Breast epithelium (tissue), 4 donors: ENCODE data around the gene RTN4R. TPM values are rescaled to one million over a fixed set of nuclear protein-coding genes. Genes with fewer than 3 reads are reported as not detected.

Experiments used
- DNase-seq, 2 donors: peaks; one replicate each; pipeline ENCODE4 v3.0.0-alpha.2; 2019; ENCODE audit warnings: low spot score in 2 of 2
- H3K27ac ChIP-seq, 2 donors: fragments of 200-600 bp; sonication (generic) in 1 of 2; one replicate each; pipeline ENCODE4 v1.5.1; 2016 to 2019; ENCODE audit warnings: mild to moderate bottlenecking in 1 of 2
- H3K27me3 ChIP-seq, 2 donors: fragments of 200-600 bp; sonication (generic) in 1 of 2; one replicate each; pipeline versions ENCODE4 v1.5.1 to v1.6.0; 2017 to 2019; ENCODE audit warnings: control low read depth in 1 of 2, mild to moderate bottlenecking in 1 of 2
- H3K36me3 ChIP-seq: fragments of 200-600 bp; one replicate; pipeline ENCODE4 v1.5.1; 2019
- H3K4me1 ChIP-seq, 2 donors: fragments of 200-600 bp; sonication (generic); one replicate each; pipeline ENCODE4 v1.5.1; 2016 to 2019; ENCODE audit warnings: control low read depth in 1 of 2
- H3K4me3 ChIP-seq, 3 donors: fragments of 200-600 bp; sonication (generic); 1 replicate in 2 of 3; 2 replicates in 1 of 3; pipeline ENCODE4 v1.5.1; 2016 to 2019; ENCODE audit warnings: mild to moderate bottlenecking in 3 of 3, moderate library complexity in 2 of 3
- H3K9me3 ChIP-seq, 2 donors: fragments of 200-600 bp; sonication (generic) in 1 of 2; one replicate each; pipeline ENCODE4 v1.5.1; 2016 to 2019; ENCODE audit warnings: control low read depth in 1 of 2
- CTCF ChIP-seq, 3 donors: fragments of 450-650 bp; IDR thresholded peaks; one replicate each; pipeline ENCODE4 v1.5.1; 2016 to 2017; ENCODE audit warnings: antibody characterized with exemption in 3 of 3, mild to moderate bottlenecking in 3 of 3, moderate library complexity in 3 of 3
- POLR2A ChIP-seq: fragments of 450-650 bp; IDR thresholded peaks from one replicate; pipeline ENCODE4 v1.6.1; 2016; ENCODE audit warnings: antibody characterized with exemption, mild to moderate bottlenecking, moderate library complexity
- POLR2AphosphoS5 ChIP-seq, 3 donors: sonication (generic); formaldehyde crosslinking; IDR thresholded peaks; one replicate each; pipeline ENCODE4 v1.6.1; 2017; ENCODE audit warnings: antibody characterized with exemption in 3 of 3
- intact Hi-C: fragments of 100-400 bp; cut with DNase I; formaldehyde crosslinking; loops from one replicate; pipeline ENCODE4 v1.15.1; 2023; ENCODE audit warnings: low total_unique reads
- total RNA-seq, 3 donors: library from RNA; depleted of rRNA; stranded (reverse); fragments of >200 nt; gene quantifications; one replicate each; pipeline ENCODE4 v1.1.0, GENCODE V29; 2016

RTN4R gene
- total RNA-seq, 3 donors from 2014 or later = 0.48 to 2.0 (median 1.9) TPM

GRCh38 chr22:20205964-20206708 lies 62.0 kb downstream of the RTN4R start:
- peak in 1 of 3 donors; percentile 9 for TF ChIP-seq POLR2AphosphoS5 (IDR thresholded peaks at IDR 0.05)
- TF ChIP-seq CTCF (IDR thresholded peaks at IDR 0.05) = no peak
- TF ChIP-seq POLR2A = no peak
- no peaks in the 10 kb centered on the region for H3K9me3 ChIP-seq
- peak overlapping the region; percentile 58 to 68 (median 58) for H3K4me3 ChIP-seq
- intact Hi-C loops = no loop called here
- DNase-seq = peak in 1 of 2 donors; percentile 45
- peaks cover 0 to 5% of the 10 kb centered on the region in 2 donors for H3K4me1 ChIP-seq
- H3K27ac ChIP-seq = peak overlapping the region; percentile 74 to 81
- H3K27me3 ChIP-seq = no peaks in the 10 kb centered on the region
- no peaks in the 10 kb centered on the region for H3K36me3 ChIP-seq

DNA sequence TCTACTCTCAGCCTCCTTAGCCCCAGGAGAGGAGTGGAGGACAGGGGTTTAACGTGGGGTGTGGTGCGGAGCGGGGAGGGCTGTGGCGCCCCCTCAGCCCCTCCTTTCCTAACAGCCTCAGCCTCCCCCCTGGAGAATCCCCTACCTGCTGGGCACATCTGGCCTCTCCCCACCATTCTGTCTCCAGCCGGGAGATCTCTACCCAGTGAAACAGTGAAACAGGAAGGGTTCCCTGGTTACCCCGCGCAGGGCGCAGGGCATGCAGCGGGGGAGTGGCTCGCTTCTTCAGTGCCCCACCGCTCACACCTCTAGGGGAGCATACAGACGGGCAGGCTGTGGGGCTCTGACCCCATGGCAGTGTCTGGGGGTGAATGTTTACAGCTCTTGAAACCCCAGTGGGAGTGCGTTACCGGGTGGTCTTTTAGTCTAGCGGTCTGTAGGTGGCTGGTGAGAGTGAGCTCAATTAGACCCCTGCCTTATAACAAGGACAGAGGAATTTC lies 62.6 kb downstream of the RTN4R start:
- H3K27me3 ChIP-seq = no peaks in the 10 kb centered on the region
- no peaks in the 10 kb centered on the region for H3K9me3 ChIP-seq
- H3K27ac ChIP-seq = peak overlapping the region; percentile 74 to 81
- peak overlapping the region in 1 of 3 donors; percentile 68 for H3K4me3 ChIP-seq
- peaks cover 0 to 5% of the 10 kb centered on the region in 2 donors for H3K4me1 ChIP-seq
- H3K36me3 ChIP-seq = no peaks in the 10 kb centered on the region
- DNase-seq = no peak
- TF ChIP-seq CTCF (IDR thresholded peaks at IDR 0.05) (no peak), POLR2A (no peak), POLR2AphosphoS5 (IDR thresholded peaks at IDR 0.05) (no peak)
- intact Hi-C loops = no loop called here

GRCh38 chr22:20204806-20205205 lies 63.3 kb downstream of the RTN4R start:
- peak overlapping the region in 1 of 2 donors; percentile 32 for H3K27ac ChIP-seq

DNA sequence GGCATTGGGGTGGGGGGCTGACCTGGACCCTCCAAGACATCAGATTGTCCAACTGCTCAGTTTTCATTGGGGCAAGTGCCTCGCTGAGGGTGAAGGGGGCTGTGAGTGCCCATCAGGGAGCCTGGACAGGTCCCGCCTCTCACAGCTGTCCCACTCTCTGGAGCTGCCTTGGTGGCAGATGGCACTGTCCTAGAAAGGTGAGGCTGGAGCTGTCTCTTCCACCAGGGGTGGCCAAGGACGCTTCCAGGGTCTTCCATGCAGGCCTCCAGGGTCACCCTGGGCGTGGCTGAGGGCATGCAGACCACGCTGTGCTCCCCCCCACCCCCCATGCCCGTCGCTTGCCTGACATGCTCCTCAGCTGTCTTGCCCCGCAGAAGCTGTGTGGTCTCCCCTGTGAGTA lies 63.8 kb downstream of the RTN4R start:
- no peak overlapping the region for H3K4me3 ChIP-seq
- H3K4me1 ChIP-seq = peaks cover 0 to 5% of the 10 kb centered on the region in 2 donors

More at GRCh38 chr22:20204806-20205205, 63.3 kb downstream of the RTN4R start:
- no peaks in the 10 kb centered on the region for H3K36me3 ChIP-seq
- peaks cover 0 to 5% of the 10 kb centered on the region in 2 donors for H3K4me1 ChIP-seq
- no peaks in the 10 kb centered on the region for H3K27me3 ChIP-seq
- H3K9me3 ChIP-seq = no peaks in the 10 kb centered on the region
- TF ChIP-seq CTCF (IDR thresholded peaks at IDR 0.05) (no peak), POLR2A (no peak), POLR2AphosphoS5 (IDR thresholded peaks at IDR 0.05) (no peak)
- no peak for DNase-seq
- intact Hi-C loops = no loop called here
- no peak overlapping the region for H3K4me3 ChIP-seq

More for the DNA sequence above, 63.8 kb downstream of the RTN4R start:
- H3K36me3 ChIP-seq = no peaks in the 10 kb centered on the region
- peak overlapping the region in 1 of 2 donors; percentile 40 for H3K27ac ChIP-seq
- intact Hi-C loops = no loop called here
- H3K27me3 ChIP-seq = no peaks in the 10 kb centered on the region
- no peak for DNase-seq
- TF ChIP-seq CTCF (IDR thresholded peaks at IDR 0.05) = no peak
- TF ChIP-seq POLR2AphosphoS5 (IDR thresholded peaks at IDR 0.05) = no peak
- no peak for TF ChIP-seq POLR2A
- H3K9me3 ChIP-seq = no peaks in the 10 kb centered on the region
